ENCODE data around the gene SRGN.

The SRGN gene

DNA sequence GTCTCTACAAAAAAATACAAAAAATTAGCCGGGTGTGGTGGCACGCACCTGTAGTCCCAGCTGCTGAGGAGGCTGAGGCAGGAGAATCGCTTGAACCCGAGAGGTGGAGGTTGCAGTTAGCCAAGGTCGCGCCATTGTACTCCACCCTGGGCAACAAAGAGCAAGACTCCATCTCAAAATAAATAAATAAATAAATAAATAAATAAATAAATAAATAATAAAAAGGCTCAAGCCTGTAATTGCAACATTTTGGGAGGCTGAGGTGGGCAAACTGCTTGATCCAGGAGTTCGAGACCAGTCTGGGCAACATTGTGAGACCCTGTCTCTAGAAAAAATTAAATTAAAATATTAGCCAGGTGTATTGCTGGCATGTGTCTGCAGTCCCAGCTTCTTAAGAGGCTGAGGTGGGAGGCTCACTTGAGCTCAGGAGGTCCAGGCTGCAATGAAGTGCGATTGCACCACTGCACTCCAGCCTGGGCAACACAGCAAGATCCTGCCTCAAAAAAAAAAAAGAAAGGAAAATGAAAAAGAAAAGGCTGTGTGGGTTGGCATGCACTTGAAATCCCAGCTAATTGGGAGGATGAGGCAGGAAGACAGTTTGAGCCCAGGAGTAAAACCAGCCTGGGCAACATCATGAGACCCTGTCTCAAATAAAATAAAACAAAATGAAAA is 27.6 kb upstream of the SRGN start:
- DNase-seq (ENCODE audit: low read depth) = no peak
- TF ChIP-seq, protein P1, sequence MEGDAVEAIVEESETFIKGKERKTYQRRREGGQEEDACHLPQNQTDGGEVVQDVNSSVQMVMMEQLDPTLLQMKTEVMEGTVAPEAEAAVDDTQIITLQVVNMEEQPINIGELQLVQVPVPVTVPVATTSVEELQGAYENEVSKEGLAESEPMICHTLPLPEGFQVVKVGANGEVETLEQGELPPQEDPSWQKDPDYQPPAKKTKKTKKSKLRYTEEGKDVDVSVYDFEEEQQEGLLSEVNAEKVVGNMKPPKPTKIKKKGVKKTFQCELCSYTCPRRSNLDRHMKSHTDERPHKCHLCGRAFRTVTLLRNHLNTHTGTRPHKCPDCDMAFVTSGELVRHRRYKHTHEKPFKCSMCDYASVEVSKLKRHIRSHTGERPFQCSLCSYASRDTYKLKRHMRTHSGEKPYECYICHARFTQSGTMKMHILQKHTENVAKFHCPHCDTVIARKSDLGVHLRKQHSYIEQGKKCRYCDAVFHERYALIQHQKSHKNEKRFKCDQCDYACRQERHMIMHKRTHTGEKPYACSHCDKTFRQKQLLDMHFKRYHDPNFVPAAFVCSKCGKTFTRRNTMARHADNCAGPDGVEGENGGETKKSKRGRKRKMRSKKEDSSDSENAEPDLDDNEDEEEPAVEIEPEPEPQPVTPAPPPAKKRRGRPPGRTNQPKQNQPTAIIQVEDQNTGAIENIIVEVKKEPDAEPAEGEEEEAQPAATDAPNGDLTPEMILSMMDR (IDR thresholded peaks at IDR 0.05; ENCODE audit: low read depth, low read length, missing control alignments) = no peak
- in situ Hi-C loops (cut with HindIII; ENCODE audit: low sequenced_read_pairs) = no loop called here
- no peak overlapping the region for H3K4me3 ChIP-seq (ENCODE audit: low read depth, low read length)

- H3K4me3 ChIP-seq (ENCODE audit: low read depth, low read length) = no peak overlapping the region
- in situ Hi-C loops (cut with HindIII; ENCODE audit: low sequenced_read_pairs) = no loop called here
- peak; percentile 50 for DNase-seq (ENCODE audit: low read depth)
- TF ChIP-seq, protein P1 (IDR thresholded peaks at IDR 0.05; ENCODE audit: low read depth, low read length, missing control alignments) = no peak
Observed at GRCh38 chr10:69061305-69062161, 26.4 kb upstream of the SRGN start.

DNA sequence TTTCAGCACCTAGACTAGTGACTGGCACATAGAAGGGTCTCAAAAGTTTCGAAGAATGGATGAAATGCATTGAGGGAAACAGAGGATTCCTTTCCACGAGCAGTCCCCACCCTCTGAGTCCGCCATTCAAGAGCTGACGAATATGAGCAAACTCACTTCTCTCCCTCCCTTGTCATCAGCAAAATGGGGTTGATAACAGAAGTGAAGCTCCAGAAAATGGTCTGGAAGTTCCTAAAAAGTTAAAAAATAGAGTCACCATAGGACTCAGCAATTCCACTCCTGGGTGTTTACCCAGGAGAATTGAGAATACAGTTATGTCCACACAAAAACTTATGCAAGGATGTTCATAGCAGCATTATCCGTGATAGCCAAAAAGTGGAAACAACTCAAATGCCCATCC is 25.0 kb upstream of the SRGN start:
- in situ Hi-C loops (cut with HindIII; ENCODE audit: low sequenced_read_pairs) = no loop called here
- H3K4me3 ChIP-seq (ENCODE audit: low read depth, low read length) = no peak overlapping the region
- TF ChIP-seq, protein P1 (IDR thresholded peaks at IDR 0.05; ENCODE audit: low read depth, low read length, missing control alignments) = no peak
- no peak for DNase-seq (ENCODE audit: low read depth)

DNA sequence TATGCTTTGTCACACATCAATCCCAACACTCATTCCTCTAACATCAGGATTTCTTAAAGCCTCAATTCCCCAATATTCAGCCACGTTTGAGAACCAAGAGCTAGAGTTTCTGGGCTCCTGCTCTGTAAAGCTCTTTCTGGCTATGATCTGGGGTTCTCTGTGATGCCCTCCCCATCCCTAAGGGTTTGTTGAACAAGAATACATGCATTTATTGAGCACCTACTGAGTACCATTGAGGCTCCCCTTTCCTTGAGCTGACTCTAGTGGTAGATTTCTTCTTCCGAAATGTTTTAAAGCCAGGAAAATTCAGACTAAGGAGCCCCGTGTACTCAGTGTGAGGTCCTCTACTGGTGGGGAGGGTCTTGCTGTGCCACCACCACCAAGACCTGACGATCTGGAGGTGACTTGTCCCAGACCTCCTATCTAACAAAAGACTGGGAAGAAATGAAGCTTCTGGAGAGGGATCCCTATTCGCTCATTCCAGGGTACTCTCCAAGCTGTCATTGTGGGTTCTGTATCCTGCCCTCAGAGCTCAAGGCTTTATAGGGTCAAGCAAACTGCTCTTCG is 23.1 kb upstream of the SRGN start:
- TF ChIP-seq, protein P1 (IDR thresholded peaks at IDR 0.05; ENCODE audit: low read depth, low read length, missing control alignments) = no peak
- no peak overlapping the region for H3K4me3 ChIP-seq (ENCODE audit: low read depth, low read length)
- in situ Hi-C loops (cut with HindIII; ENCODE audit: low sequenced_read_pairs) = loop anchor here (5.0 kb wide), 2 partner anchors 37 to 48 kb away; no protein-coding TSS in a partner anchor
- DNase-seq (ENCODE audit: low read depth) = no peak

GRCh38 chr10:69065406-69066361 is 22.2 kb upstream of the SRGN start:
- TF ChIP-seq, protein P1 (IDR thresholded peaks at IDR 0.05; ENCODE audit: low read depth, low read length, missing control alignments) = no peak
- H3K4me3 ChIP-seq (ENCODE audit: low read depth, low read length) = no peak overlapping the region
- no peak for DNase-seq (ENCODE audit: low read depth)
- in situ Hi-C loops (cut with HindIII; ENCODE audit: low sequenced_read_pairs) = loop anchor here (5.0 kb wide), 2 partner anchors 37 to 48 kb away; no protein-coding TSS in a partner anchor
